ENCODE measurements around the gene MRS2. TPM values are rescaled to one million over a fixed set of nuclear protein-coding genes. Genes with fewer than 3 reads are reported as not detected.

MRS2 gene
- total RNA-seq, 1 experiment from 2014 or later, result 85.8 TPM

GRCh38 chr6:24432611-24433010 is 29.9 kb downstream of the MRS2 start:
- Histone ChIP-seq H3K79me2 (ENCODE audit: insufficient read depth, low read length) (no peaks in the 10 kb centered on the region), H4K91ac (ENCODE audit: insufficient read length, low read depth, low read length) (no peak overlapping the region), H2AFZ (ENCODE audit: low read length) (no peak overlapping the region), H3K4me2 (ENCODE audit: insufficient read depth, insufficient read length, low read length) (no peak overlapping the region), H2BK5ac (ENCODE audit: insufficient read length, low read length) (no peak overlapping the region), H3K79me1 (ENCODE audit: insufficient read depth, low read depth, low read length, poor library complexity, severe bottlenecking) (no peaks in the 10 kb centered on the region), H3K9ac (ENCODE audit: extremely low read depth, insufficient read length, low read length) (no peak overlapping the region), H3K23ac (ENCODE audit: insufficient read length, low read depth, low read length) (no peak overlapping the region), H3T11ph (ENCODE audit: low read length) (no peak overlapping the region), H3K56ac (ENCODE audit: insufficient read length, low read depth, low read length) (no peak overlapping the region), H3K14ac (ENCODE audit: insufficient read depth, low read length) (no peak overlapping the region), H3K27me3 (ENCODE audit: insufficient read depth, low read length) (no peaks in the 10 kb centered on the region), H4K20me1 (ENCODE audit: control insufficient read depth, insufficient read depth, insufficient read length) (no peaks in the 10 kb centered on the region), H3K23me2 (ENCODE audit: insufficient read length, low read depth, low read length, poor library complexity, severe bottlenecking) (no peaks in the 10 kb centered on the region), H3K9me3 (ENCODE audit: control insufficient read depth, low read depth, low read length) (no peaks in the 10 kb centered on the region), H4K5ac (ENCODE audit: insufficient read length, low read depth, low read length) (no peak overlapping the region), H2AK5ac (ENCODE audit: insufficient read length, low read length) (no peak overlapping the region), H3K4ac (ENCODE audit: low read depth, low read length) (no peak overlapping the region), H2BK15ac (ENCODE audit: low read depth, low read length) (no peak overlapping the region), H3K18ac (ENCODE audit: insufficient read length, low read depth, low read length) (no peak overlapping the region), H3K4me1 (ENCODE audit: insufficient read depth, low read length) (no peaks in the 10 kb centered on the region), H2BK120ac (ENCODE audit: low read depth, low read length, poor library complexity, severe bottlenecking) (no peak overlapping the region), H2BK12ac (ENCODE audit: insufficient read length, low read depth, low read length) (no peak overlapping the region), H4K8ac (replicated peaks; ENCODE audit: insufficient read length, low read depth, low read length) (no peak overlapping the region), H3K27ac (ENCODE audit: insufficient read length, low read depth, low read length) (no peak overlapping the region), H2BK20ac (ENCODE audit: low read depth, low read length, poor library complexity, severe bottlenecking) (no peak overlapping the region)
- no CpG with 5 or more reads among the region's 9 CpGs for WGBS (ENCODE audit: extremely low coverage, insufficient read length, low lambda C conversion rate)
- Mint-ChIP-seq H3K27me3 (ENCODE audit: low read depth) (no peaks in the 10 kb centered on the region), H3K36me3 (ENCODE audit: insufficient read depth in 1 of 3, low read depth in 3 of 3) (peaks cover 0 to 13% (median 10%) of the 10 kb centered on the region in 3 experiments; a peak in 4 of 7 replicates), H3K4me3 (no peak overlapping the region), H3K4me1 (no peaks in the 10 kb centered on the region), H3K9me3 (peaks cover 0 to 3% of the 10 kb centered on the region in 2 experiments; a peak in 1 of 5 replicates), H3K27ac (no peak overlapping the region)
- TF ChIP-seq CTCF (conservative IDR thresholded peaks at IDR 0.05), result no peak
- no peak for DNase-seq

All from H9 (cell line).